ENCODE measurements around the gene GAREM2.

GRCh38 chr2:26173776-26174482 is 1.0 kb downstream of the GAREM2 start:
- TF ChIP-seq CTCF (IDR thresholded peaks at IDR 0.05) (no peak), POLR2A (IDR thresholded peaks at IDR 0.05) (no peak)

All from heart left ventricle (tissue), 13 donors.